HG03442 (cell line): ENCODE results near the gene CLBA1.

Source experiments
- ATAC-seq: cut with Tn5 transposase; IDR thresholded peaks from one replicate; pipeline ENCODE4 v1.9.1; 2021; ENCODE audit warnings: mild to moderate bottlenecking, moderate library complexity; ENCODE audit not compliant: unreplicated experiment

CLBA1 gene

DNA sequence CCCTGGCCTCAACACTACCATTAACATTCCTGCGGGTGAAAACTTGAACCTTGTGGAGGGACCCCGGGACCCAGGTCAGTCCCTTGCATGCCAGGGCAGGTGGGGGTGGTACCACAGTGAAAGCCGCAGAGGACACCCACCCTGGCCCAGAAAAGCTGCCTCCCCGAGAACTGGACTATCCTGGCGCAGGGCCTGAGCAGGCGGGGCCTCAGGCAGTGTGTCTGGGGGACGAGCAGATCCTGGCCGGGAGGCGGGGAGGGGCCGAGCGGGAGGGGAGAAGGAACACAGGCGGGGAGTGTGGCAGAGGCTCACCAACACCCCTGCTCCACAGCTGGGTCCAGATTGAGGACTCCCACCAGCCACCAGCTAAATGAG is 17.4 kb upstream of the CLBA1 start:
- ATAC-seq: no peak

DNA sequence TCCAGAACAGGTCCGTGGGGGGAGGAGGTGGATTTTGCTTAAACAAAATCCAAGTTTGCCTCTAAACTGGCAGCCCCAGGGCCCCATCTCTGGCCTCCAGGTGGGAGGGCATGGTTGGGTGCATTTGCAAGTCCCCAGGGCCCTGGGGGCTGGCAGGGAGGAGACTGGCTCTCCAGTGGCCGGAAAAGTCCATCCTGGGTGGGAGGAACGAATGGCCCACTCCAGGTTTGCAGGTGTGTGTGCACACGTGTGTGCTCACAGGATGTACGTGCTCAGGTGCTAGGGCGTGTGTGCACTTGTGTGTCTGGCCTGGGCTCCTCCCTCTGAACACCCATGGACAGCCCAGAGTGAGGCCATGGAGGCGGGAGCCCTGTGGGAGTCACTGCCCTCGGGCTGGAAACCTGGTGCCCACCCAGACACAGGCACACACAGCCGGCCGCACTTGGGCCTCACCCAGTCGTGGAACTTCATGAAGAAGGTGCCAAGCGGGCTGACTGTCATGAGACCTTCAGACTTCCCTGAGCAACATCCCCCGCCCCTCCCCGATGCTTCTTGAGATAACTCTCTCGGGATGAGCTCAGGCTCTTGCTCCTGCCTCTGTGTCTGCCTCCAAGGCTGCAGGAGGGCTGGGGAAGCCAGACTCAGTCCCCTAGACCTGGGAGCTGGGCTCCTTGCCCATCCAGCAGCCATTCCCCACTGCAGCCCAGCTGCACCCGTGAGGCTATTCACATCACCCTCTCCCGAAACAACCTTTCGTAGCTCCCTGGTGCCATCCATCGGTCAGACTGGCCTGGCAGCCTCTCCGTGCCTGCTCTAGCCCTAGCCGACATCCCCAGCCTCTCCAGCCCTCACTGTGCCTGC is 16.8 kb upstream of the CLBA1 start:
- no peak for ATAC-seq

DNA sequence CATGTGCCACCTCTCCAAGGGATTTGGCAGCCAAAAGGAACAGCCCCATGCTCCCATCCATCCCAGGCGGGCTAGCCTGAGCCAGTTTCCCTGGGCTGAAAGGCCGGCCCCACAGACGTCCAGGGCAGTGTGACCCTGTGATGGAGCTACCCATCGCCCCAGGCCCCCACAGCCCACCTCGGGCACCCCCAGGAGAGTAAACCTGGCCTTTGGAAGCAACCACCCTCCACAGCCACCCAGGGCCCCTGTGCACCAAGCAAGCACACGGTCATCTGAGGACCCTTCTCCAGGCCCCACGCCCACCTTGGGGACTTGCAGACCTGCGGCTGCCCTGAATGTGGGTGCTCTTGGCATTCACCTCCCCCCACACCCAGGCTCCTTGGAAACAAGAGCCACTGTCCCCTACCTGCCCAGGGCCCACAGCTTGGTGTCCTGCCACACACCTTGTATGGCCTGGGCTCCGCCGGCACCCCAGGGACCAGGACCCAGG is 15.8 kb upstream of the CLBA1 start:
- ATAC-seq: no peak

DNA sequence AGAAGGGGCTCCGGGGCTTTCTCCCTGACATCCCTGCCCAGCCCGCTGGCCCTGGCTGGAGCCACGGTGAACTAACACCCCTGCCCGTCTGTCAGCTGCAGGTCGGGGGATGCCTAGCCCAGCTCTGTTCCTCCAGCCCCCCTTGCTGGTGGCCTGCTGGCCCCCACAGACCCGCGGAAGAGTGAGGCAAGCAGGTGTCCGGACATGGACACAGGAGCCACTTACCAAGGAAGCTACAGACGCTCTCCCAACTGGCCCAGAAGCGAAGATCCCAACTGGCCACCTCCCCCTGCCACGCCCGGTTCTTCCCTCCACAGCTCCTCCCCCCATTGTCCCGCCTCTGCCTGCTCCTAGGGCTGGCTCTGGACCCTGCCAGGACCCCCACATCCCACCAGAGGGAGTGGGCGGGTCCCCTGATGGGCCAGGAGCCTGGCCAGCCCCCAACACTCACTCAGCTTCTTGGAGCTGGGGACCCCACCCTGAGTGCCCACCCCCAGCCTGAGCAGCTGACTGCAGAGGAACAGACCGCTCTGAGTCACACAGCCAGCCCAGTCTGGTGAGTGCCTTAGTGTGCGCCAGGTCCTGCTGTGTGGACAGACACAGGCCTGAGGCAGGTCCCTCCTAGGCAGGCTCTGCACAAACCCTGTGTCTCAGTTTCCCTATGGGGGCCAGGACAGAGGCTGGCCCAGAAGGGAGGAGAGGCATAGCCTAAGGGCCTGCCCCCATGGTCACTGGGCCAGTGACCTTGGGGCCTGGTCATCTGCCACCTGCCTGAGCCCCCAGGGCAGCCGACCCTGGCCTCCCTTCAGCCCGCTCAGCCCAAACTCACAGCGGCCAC is 15.1 kb upstream of the CLBA1 start:
- ATAC-seq: no peak

DNA sequence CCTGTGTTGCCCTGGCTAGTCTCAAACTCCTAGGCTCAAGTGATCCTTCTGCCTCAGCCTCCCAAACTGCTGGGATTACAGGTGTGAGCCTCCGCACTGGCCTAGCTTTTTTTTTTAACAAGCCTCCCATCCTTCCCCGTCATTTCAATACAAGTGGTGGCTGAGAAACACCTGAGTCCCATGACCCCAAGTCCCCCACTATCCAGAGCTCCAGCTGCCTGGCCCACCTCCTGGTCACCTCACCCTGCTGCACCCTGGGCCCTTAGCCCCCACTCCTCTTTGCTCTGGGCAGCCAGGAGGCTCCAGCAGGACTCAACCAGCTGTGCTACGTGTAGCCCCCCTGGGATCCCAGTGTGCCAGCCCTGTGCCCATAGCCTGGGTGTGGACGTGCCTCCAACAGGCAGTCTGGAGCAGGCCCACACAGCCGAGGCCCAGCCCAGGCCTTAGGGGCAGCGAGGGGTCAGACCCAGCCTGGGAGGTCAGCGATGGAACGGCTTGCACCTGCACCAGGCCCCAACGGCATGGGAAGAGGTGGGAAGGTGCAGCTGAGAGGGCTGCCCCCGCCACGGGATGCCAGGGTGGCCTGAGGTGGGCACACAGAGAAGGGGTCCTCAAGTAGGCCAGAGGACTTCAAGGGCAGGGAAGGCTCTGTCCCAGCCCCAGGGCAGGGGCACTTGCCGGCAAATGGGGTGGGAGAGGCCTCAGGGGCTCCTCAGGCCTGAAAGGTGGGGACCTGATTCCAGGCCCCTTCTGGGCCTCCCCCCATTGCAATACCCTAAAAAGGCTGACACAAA is 13.9 kb upstream of the CLBA1 start:
- ATAC-seq: no peak

DNA sequence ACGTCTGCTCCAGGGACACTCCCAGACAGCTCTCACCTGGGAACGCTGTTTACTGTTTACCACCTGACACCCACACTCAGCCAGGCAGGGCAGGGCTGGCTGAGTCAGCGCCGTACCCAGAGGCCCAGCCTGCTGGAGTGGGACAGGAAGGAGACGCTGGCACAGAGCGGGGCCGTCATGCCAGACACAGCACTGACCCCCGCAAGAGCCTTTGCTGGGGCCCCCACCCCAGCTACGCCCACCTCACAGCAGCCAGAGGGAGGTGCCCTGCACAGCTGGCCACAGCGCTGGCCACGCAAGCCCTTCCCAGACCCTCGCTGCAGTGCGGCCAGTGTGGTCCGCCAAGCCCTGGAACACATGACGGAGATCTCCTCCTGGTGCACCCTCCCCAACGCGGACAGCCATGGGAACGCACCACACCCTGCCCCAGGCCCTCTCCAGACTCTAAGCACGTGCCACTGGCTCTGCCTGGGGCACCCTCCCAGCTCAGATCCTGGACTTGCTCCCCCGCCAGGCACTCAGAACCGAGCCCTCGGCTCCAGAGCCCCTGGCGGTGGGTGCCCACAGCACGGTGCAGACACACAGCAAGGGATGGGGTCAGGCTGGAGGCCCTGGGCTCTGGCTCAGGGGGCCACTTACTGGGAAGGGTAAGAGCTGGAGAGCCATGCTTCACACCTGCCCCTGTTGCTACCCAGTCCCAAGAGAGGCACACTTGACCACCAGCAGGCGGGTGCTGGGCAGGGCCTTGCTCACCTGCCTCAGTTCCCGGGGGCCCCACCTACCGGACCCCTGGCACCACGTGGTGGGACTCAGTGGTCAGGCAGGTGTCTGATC is 13.1 kb upstream of the CLBA1 start:
- no peak for ATAC-seq

DNA sequence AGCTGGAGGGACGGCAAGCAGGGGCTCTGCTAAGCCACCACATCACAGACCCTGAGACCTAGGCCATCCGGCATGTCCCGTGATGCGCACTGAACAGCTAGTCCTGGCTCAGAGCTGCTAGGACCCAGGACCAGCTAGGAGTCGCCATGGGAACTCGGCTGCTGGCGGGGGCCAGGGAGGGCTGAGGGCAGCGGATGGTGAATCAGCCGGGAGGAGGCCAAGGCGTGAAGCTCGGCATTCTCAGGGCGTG is 12.5 kb upstream of the CLBA1 start:
- ATAC-seq: no peak

DNA sequence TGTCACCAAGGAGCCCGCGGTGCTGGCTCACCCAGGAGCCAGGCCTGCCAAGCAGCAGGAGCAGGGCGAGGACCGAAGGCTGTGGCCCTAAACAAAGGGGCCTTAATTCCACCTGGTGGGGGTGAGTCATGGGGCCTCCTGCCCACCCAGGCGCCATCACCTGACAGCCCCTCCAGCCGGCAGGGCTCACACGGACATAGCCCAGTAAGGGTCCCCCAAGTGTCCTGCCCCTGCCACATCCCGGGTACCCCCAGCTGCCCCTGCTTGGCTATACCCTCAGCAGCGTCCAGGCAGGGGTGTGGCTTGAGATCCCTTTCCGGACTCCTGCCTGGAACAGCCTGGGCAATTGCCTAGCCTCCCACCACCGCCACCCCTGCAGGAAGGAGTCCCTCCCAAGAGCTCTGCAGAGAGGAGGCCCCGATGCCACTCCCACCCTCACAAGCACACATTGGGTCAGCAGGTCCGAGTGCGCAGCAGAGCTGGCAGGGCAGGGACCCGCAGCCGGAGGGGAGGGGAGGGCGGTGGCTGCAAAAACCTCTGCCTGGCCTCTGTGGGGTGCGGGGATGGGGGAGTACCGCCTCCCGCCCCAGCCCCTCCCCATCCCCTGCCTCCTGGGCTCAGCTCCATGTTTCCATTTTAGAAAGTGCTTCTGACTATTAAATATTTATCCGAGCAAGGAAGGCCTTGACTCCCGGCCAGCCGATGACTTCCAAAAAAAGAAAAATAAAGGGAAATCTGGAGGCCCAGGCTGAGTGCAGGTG is 12.0 kb upstream of the CLBA1 start:
- no peak for ATAC-seq

DNA sequence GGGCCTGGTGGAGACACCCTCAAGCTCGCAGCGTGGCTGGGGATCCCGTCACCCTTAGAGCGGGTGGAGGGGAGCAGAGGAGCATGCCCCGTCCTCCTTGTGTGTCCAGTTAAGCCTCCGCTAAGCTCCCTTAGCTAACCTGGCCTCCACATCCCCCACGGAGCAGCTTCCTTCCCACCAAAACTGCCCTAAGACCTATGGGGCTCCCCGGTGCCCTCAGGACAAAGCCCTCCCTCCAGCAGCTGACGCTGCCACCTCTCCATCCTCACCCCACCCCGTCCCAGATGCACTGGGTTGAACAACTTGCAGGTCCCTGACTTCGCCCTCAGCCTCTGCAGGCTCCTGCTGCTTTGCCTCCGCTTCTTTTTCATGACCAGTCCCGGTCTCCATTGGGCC is 11.4 kb upstream of the CLBA1 start:
- no peak for ATAC-seq

DNA sequence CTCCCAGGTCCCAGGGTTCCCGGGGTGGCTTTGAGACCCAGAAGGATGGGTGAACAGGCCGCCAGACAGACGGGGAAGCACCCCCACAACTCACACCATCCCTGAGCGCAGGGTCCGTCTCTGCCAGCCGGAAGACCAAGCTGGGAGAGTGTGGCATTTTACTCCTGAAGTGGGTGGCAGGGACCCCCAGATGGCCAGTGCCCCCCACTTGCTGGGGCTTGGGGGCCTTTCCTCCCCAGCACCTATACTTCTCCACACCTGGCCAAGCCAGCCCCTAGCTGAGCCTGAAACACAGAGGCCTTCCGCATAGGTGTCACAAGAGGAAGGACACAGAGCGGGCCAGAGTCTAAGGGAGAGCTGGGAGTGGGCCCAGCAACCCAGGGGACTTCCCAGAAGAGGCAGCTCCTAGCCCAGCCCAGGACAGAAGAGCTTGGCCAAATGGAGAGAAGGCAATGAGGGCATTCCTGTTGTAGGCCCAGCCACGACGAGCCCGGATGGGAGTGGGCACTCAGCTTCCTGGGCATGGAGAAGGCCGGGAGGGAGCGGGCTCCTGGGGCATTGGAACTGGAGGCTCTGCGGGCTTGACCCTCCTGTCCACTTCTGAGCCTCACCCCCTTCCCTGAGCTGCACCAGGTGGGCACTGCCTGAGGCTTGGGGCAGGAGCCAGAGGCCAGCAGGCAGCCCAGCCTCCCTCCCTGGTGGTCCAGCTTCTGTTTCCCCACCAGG is 10.8 kb upstream of the CLBA1 start:
- ATAC-seq: no peak

DNA sequence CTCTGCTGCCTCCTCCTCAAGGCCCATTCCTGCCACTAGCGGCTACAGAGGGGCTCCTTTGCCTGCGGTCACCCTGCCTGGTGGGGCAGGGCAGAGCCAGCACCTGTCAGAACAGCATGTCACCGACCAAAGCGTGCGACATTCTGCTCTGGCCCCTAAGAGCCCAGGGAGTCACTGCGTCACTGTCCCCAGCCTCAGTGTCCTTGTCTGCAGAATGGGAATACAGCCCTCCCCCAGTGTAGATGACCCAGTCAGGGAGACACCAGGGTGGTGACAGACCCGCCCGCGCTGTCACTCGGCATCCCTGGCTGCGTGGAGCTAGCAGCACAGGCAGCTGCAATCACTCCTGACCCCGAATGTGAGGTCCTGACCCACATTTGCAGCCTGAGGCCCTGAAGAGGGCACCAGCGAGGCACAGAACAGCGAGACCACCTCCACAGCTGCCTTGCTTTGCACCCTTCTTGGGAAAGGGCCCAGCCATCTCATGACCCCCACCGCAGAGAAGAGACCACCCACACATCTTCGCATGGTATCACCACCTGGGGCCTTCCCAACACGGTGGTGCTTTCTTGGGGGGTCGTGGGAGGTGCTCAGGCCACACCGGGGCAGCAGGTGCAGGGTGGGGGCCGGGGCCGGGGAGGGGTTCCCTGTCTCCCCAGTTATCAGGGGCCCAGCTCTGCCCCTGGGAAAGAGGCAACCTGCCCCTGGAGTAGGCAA is 9.9 kb upstream of the CLBA1 start:
- no peak for ATAC-seq

DNA sequence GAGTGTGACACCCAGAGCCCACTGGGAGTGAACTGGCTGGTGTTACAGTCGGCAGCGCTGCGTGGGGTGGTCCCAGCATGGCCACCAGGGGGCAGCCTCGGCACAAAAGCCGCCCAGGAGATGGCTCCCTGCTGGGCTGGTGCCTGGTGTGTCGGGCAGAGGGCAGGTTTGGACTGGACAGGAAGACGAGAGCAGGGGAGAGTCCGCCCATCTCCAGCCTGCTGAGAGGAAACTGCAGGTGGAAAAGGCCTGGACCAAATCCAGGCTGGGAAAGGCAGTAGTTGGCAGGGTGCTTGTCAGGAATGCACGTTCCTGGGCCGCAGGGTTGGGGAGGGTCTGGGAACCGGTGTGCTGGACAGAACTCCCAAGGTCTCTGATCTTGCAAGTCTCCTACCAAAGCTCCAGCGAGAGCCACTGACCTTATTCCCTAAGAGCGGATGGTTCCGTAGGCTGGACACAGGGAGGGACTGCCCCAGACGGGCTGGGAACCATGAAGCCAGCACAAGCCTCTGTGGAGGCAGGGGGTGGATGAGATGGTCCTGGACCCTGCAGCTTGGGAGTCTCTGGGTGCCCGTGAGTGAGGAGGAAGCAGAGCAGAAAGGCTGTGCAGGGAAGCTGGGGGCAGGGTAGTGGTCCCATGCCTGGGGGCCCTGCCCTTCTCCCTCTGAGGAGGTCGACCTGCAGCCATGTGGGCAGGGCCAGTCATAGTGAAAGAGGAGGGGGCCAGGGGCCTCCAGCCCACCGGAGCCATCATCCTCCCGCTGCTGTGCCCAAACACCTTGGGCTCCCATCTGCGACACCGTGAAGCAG is 9.2 kb upstream of the CLBA1 start:
- no peak for ATAC-seq

DNA sequence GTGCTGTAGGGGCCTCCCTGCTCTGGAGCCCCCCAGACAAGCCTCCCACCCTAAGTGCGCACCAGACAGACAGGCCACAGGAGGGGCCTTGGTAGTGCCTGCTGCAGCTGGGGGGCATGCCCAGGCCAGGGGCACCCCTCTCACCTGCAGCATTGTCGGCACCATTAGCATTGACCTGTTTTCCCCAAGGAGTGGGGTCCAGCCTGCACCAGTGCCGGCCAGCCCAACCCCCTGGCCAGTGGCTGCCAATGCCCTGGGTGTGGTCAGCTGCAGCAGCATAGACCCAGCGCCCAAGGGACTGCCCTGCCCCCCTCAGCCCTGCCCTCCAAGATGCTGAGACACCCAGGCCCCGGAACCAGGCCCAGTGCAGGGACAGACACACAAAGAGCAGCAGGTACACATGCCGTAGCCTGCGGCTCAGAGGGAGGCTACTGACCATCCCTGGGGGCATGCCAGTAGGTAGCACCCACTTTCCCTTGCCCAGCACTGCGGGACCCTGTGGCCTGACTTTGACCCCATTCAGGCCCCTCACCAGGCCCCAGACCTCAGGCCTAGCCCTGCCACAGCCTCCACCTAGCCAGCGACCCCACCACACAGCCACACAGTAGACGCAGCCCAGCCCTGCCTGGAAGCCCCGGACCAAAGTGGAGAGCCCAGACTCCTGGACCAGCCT is 8.4 kb upstream of the CLBA1 start:
- ATAC-seq: no peak

DNA sequence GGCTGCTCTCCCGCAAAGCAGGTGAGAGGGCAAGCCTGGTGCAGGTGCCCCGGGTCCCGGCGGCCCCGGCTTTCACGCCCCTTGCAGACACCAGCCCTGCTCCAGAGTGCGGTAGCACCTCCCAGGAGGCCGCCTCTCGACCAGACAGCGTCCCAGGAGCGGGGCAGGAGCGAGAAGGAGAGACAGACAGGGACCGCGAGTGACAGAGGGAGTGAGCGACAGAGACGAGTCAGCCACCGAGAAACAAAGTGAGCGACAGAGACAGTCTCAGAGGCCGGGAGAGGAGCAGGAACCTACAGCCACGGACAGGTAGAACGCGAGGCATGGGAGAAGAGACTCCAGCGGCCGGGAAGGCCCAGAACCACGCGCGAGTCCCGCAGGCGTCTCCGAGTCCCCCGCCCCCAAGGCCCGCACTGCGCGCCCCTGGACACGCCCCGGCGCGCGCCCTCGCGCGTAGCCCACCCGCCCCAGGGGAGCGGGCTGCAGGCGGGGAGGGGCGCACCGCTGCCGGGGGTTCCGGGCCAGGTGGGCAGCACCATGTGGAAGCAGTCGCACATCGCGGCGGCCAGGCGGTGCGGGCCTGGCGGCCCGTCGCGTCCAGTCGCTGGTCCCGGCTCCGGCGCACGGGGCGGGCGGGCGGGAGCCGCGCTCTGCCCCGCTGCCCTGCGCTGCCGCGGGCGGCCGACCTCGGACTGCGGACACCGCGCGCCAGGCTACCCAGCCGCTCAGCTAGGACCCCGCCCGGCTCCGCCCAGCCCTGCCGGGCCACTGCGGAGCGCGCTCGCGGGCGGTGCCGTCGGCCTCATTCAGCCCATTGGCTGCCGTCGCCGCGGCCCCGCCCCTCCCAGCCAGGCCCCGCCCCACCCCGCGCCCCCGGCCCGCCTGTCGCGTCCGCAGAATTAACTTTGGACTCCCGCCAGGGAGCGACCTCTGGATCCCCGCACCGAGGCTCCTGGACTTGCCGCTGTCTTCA is 7.6 kb upstream of the CLBA1 start, which contains the start of gene AHNAK2:
TSS of gene AHNAK2 (minus strand) at position 694 of the 973 bp plus-strand sequence. CDS start at position 557, 137 bp downstream.
- ATAC-seq: no peak

DNA sequence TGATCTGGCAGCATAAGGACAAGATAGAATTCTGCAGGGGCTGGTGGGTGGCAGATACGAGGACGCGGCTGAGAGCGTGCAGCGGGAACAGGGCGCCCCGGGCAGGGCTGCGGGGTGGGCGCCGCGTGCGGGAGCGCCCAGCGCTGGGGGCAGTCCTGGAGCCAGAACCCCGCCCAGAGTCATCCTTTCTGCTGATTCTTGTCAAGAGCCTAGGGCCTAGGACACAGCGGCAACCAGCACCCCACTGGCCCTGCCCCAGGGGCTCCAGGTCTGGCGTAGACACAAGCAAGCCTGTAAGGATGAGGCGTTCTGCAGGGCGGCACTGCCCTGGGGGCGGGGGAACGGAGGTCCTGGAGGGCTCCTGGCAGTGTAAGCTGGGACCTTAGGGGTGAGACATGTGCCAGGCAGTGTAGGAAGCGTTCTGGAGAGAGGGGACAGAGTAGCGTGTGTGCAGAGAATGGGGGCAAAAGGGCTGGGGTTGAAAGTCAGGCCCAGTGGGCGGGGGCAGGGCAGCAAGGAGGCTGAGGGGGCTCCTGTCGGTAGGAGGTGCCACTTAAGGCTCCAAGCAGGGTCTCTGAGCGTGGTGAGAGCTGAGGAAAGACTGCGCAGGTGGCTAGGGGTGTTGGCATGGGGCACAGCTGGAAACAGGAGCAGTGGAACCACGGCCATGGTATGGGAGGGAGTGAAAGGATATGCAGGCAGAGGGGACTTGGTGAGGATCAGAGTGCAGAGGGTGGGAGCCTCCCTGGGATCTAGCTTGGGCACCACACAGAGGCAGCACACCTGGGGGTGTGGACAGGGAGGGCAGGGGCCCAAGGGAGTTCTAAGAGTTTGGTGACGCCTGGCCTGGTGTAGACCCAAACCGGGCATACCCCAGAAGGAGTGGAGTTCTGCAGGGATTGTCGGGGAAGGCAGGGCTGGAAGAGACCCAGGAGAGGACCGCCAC is 6.6 kb upstream of the CLBA1 start:
- no peak for ATAC-seq
